Liver (tissue), 9 donors: Measurements from ENCODE around the gene RTN4IP1. TPM values are rescaled to one million over a fixed set of nuclear protein-coding genes. Genes with fewer than 3 reads are reported as not detected.

ENCODE experiments used
- DNase-seq: peaks from one replicate; pipeline ENCODE4 v3.0.0-alpha.2; 2017; ENCODE audit warnings: low spot score
- H3K27ac ChIP-seq, 2 donors: one replicate each; pipeline ENCODE4 v1.7.0; 2013; ENCODE audit warnings: inconsistent platforms in 2 of 2, low read length in 2 of 2, control low read depth in 1 of 2, low read depth in 1 of 2, mild to moderate bottlenecking in 1 of 2
- H3K27me3 ChIP-seq, 4 donors: one replicate each; pipeline versions ENCODE4 v1.6.1 to v1.7.0; 2013; ENCODE audit warnings: low read length in 3 of 4, inconsistent platforms in 1 of 4, mild to moderate bottlenecking in 1 of 4, moderate library complexity in 1 of 4; ENCODE audit not compliant: control insufficient read depth in 4 of 4, insufficient read depth in 4 of 4
- H3K36me3 ChIP-seq, 4 donors: one replicate each; pipeline versions ENCODE4 v1.6.1 to v1.7.0; 2013; ENCODE audit warnings: low read length in 3 of 4, mild to moderate bottlenecking in 3 of 4, low read depth in 1 of 4, moderate library complexity in 1 of 4; ENCODE audit not compliant: control insufficient read depth in 4 of 4, insufficient read depth in 3 of 4
- H3K4me1 ChIP-seq, 4 donors: one replicate each; pipeline versions ENCODE4 v1.6.1 to v1.7.0; 2013; ENCODE audit warnings: low read length in 3 of 4, mild to moderate bottlenecking in 3 of 4, moderate library complexity in 1 of 4; ENCODE audit not compliant: control insufficient read depth in 4 of 4, insufficient read depth in 4 of 4
- H3K4me3 ChIP-seq, 3 donors: one replicate each; pipeline versions ENCODE4 v1.6.1 to v1.7.0; 2013; ENCODE audit warnings: low read length in 3 of 3, control low read depth in 1 of 3, low read depth in 1 of 3, mild to moderate bottlenecking in 1 of 3
- H3K9ac ChIP-seq, 2 donors: one replicate each; pipeline ENCODE4 v1.7.0; 2013; ENCODE audit warnings: low read length in 2 of 2, mild to moderate bottlenecking in 2 of 2, moderate library complexity in 2 of 2, control low read depth in 1 of 2, low read depth in 1 of 2
- H3K9me3 ChIP-seq, 4 donors: one replicate each; pipeline versions ENCODE4 v1.6.1 to v1.7.0; 2013; ENCODE audit warnings: low read length in 3 of 4; ENCODE audit not compliant: control insufficient read depth in 4 of 4
- EGR1 ChIP-seq, 2 donors: IDR thresholded peaks; 2 replicates each; pipeline ENCODE4 v1.6.1; 2016 to 2018; ENCODE audit warnings: antibody characterized with exemption in 2 of 2, low read depth in 2 of 2
- FOXA1 ChIP-seq: IDR thresholded peaks from 2 replicates; pipeline ENCODE4 v1.6.1; 2016; ENCODE audit warnings: antibody characterized with exemption
- FOXA2 ChIP-seq: IDR thresholded peaks from 2 replicates; pipeline ENCODE4 v1.6.1; 2016; ENCODE audit warnings: antibody characterized with exemption
- GABPA ChIP-seq, 2 donors: IDR thresholded peaks in 1 of 2; conservative IDR thresholded peaks in 1 of 2; 2 replicates each; pipeline ENCODE4 v1.6.1; 2016; ENCODE audit warnings: antibody characterized with exemption in 2 of 2, mild to moderate bottlenecking in 1 of 2, moderate library complexity in 1 of 2
- HNF4A ChIP-seq, 2 donors: conservative IDR thresholded peaks; 2 replicates each; pipeline ENCODE4 v1.6.1; 2016; ENCODE audit warnings: antibody characterized with exemption in 2 of 2, mild to moderate bottlenecking in 2 of 2
- HNF4G ChIP-seq: IDR thresholded peaks from 2 replicates; pipeline ENCODE4 v1.6.1; 2016; ENCODE audit warnings: antibody characterized with exemption
- JUND ChIP-seq, 2 donors: IDR thresholded peaks; 2 replicates each; pipeline ENCODE4 v1.6.1; 2016; ENCODE audit warnings: antibody characterized with exemption in 2 of 2
- NR2F2 ChIP-seq: IDR thresholded peaks from 2 replicates; pipeline ENCODE4 v1.6.1; 2016; ENCODE audit warnings: antibody characterized with exemption
- RAD21 ChIP-seq, 2 donors: IDR thresholded peaks; 2 replicates each; pipeline ENCODE4 v1.6.1; 2016; ENCODE audit warnings: antibody characterized with exemption in 2 of 2, mild to moderate bottlenecking in 2 of 2
- RXRA ChIP-seq, 2 donors: IDR thresholded peaks; 2 replicates each; pipeline ENCODE4 v1.6.1; 2017 to 2018; ENCODE audit warnings: antibody characterized with exemption in 2 of 2, mild to moderate bottlenecking in 1 of 2
- SP1 ChIP-seq: IDR thresholded peaks from 2 replicates; pipeline ENCODE4 v1.6.1; 2018; ENCODE audit warnings: antibody characterized with exemption, mild to moderate bottlenecking
- TAF1 ChIP-seq: conservative IDR thresholded peaks from 2 replicates; pipeline ENCODE4 v1.6.1; 2016; ENCODE audit warnings: antibody characterized with exemption, mild to moderate bottlenecking
- WGBS: extraction: QIAGEN DNeasy Blood & Tissue Kit; methylation state at CpG from one replicate; pipeline ENCODE4 v1.1.7; 2013; 5-methylcytosine and 5-hydroxymethylcytosine counted together
- polyA plus RNA-seq, 2 donors: library from polyadenylated mRNA; stranded (reverse) in 1 of 2; unstranded in 1 of 2; fragments of 200-250 nt in 1 of 2; fragments of >200 nt in 1 of 2; fragmentation: Nextera tagmentation in 1 of 2; extraction: Ambion mirVana in 1 of 2; gene quantifications; one replicate each; pipeline versions ENCODE4 v1.2.1 to v1.2.3, GENCODE V29; 2013 to 2015
- total RNA-seq, 2 donors: library from RNA; depleted of rRNA; stranded (reverse); fragments of >200 nt; gene quantifications; one replicate each; pipeline ENCODE4 v1.2.3, GENCODE V29; 2014
- TF ChIP-seq, protein P1 (sequence below): fragments of 150-350 bp; IDR thresholded peaks from 2 replicates; pipeline ENCODE4 v1.5.1; 2017; ENCODE audit warnings: improper control_type of control experiment, low read depth, low read length; ENCODE audit not compliant: missing input control
- TF ChIP-seq, protein P2 (sequence below): IDR thresholded peaks from 2 replicates; pipeline ENCODE4 v1.6.1; 2016; ENCODE audit warnings: antibody characterized with exemption, mild to moderate bottlenecking
- TF ChIP-seq, protein P3 (sequence below): IDR thresholded peaks from 2 replicates; pipeline ENCODE4 v1.6.1; 2016; ENCODE audit warnings: antibody characterized with exemption
- TF ChIP-seq, protein P4 (sequence below): IDR thresholded peaks from 2 replicates; pipeline ENCODE4 v1.6.1; 2016; ENCODE audit warnings: antibody characterized with exemption
- donor health status: healthy.
- donor health status: healthy.
- donor health status: healthy.
- donor health status: healthy.
- donor health status: healthy.

RTN4IP1 gene
- total and polyA plus RNA-seq, 4 donors: 3.7 to 6.9 (median 4.6) TPM

DNA sequence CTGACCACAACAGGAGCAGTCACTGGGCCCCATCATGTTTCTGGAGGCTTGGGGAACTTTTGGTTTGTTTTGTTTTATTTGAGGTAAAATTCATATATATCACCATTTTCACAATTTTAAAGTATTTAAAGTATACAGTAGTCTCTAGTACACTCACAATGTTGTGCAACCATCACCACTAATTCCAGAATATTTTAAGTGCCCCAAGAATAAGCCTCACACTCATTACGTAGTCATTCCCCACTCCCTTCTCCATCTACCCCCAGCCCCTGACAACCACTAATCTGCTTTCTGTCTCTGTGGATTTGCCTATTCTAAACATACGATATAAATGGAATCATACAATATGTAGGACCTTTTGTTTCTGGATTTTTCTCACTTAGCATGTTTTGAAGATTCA, 29.0 kb downstream of the RTN4IP1 start:
- Histone ChIP-seq H3K4me3 (no peak overlapping the region), H3K36me3 (peaks cover 0 to 5% (median 0%) of the 10 kb centered on the region in 4 donors), H3K4me1 (no peaks in the 10 kb centered on the region), H3K27ac (no peak overlapping the region), H3K27me3 (no peaks in the 10 kb centered on the region), H3K9ac (no peak overlapping the region), H3K9me3 (no peaks in the 10 kb centered on the region)
- DNase-seq: no peak
- 98% methylated on average over 2 of the region's 2 CpGs for WGBS
- TF ChIP-seq RAD21 (IDR thresholded peaks at IDR 0.05) (no peak), GABPA (IDR thresholded peaks at IDR 0.05 in 1 of 2, conservative IDR thresholded peaks at IDR 0.05 in 1 of 2) (no peak), RXRA (IDR thresholded peaks at IDR 0.05) (no peak)
- TF ChIP-seq, protein P1, sequence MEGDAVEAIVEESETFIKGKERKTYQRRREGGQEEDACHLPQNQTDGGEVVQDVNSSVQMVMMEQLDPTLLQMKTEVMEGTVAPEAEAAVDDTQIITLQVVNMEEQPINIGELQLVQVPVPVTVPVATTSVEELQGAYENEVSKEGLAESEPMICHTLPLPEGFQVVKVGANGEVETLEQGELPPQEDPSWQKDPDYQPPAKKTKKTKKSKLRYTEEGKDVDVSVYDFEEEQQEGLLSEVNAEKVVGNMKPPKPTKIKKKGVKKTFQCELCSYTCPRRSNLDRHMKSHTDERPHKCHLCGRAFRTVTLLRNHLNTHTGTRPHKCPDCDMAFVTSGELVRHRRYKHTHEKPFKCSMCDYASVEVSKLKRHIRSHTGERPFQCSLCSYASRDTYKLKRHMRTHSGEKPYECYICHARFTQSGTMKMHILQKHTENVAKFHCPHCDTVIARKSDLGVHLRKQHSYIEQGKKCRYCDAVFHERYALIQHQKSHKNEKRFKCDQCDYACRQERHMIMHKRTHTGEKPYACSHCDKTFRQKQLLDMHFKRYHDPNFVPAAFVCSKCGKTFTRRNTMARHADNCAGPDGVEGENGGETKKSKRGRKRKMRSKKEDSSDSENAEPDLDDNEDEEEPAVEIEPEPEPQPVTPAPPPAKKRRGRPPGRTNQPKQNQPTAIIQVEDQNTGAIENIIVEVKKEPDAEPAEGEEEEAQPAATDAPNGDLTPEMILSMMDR: no peak

DNA sequence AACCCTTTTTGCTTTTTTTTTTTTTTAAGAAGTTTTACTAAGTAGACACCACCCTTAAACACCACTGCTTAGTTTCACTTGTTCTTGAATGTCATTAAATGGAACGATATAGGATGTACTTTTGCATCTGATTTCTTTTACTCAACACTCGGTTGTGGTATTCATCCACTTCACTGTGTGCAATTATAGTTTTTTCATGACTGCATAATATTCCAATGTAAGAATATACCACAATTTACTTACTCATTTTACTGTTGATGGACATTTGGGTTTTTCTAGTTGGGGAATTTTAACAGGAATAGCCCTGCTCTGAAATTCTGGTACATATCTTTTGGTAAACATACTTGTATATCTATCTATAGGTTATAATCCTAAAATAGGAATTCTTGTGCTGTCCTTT, 29.9 kb downstream of the RTN4IP1 start:
- TF ChIP-seq SP1: no peak
- TF ChIP-seq TAF1: no peak
- no peak for TF ChIP-seq JUND (IDR thresholded peaks at IDR 0.05)
- no peak for TF ChIP-seq FOXA1
- TF ChIP-seq FOXA2: no peak
- TF ChIP-seq, protein P2, sequence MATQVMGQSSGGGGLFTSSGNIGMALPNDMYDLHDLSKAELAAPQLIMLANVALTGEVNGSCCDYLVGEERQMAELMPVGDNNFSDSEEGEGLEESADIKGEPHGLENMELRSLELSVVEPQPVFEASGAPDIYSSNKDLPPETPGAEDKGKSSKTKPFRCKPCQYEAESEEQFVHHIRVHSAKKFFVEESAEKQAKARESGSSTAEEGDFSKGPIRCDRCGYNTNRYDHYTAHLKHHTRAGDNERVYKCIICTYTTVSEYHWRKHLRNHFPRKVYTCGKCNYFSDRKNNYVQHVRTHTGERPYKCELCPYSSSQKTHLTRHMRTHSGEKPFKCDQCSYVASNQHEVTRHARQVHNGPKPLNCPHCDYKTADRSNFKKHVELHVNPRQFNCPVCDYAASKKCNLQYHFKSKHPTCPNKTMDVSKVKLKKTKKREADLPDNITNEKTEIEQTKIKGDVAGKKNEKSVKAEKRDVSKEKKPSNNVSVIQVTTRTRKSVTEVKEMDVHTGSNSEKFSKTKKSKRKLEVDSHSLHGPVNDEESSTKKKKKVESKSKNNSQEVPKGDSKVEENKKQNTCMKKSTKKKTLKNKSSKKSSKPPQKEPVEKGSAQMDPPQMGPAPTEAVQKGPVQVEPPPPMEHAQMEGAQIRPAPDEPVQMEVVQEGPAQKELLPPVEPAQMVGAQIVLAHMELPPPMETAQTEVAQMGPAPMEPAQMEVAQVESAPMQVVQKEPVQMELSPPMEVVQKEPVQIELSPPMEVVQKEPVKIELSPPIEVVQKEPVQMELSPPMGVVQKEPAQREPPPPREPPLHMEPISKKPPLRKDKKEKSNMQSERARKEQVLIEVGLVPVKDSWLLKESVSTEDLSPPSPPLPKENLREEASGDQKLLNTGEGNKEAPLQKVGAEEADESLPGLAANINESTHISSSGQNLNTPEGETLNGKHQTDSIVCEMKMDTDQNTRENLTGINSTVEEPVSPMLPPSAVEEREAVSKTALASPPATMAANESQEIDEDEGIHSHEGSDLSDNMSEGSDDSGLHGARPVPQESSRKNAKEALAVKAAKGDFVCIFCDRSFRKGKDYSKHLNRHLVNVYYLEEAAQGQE: no peak
- no peak for TF ChIP-seq RXRA (IDR thresholded peaks at IDR 0.05)
- no peak for TF ChIP-seq NR2F2
- TF ChIP-seq, protein P1: no peak
- no peak for TF ChIP-seq HNF4A (conservative IDR thresholded peaks at IDR 0.05)
- no peak for TF ChIP-seq HNF4G
- TF ChIP-seq RAD21 (IDR thresholded peaks at IDR 0.05): no peak
- TF ChIP-seq EGR1 (IDR thresholded peaks at IDR 0.05; ENCODE audit: low read depth in 2 of 2): no peak
- TF ChIP-seq, protein P3, sequence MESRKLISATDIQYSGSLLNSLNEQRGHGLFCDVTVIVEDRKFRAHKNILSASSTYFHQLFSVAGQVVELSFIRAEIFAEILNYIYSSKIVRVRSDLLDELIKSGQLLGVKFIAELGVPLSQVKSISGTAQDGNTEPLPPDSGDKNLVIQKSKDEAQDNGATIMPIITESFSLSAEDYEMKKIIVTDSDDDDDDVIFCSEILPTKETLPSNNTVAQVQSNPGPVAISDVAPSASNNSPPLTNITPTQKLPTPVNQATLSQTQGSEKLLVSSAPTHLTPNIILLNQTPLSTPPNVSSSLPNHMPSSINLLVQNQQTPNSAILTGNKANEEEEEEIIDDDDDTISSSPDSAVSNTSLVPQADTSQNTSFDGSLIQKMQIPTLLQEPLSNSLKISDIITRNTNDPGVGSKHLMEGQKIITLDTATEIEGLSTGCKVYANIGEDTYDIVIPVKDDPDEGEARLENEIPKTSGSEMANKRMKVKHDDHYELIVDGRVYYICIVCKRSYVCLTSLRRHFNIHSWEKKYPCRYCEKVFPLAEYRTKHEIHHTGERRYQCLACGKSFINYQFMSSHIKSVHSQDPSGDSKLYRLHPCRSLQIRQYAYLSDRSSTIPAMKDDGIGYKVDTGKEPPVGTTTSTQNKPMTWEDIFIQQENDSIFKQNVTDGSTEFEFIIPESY: no peak
- TF ChIP-seq, protein P4, sequence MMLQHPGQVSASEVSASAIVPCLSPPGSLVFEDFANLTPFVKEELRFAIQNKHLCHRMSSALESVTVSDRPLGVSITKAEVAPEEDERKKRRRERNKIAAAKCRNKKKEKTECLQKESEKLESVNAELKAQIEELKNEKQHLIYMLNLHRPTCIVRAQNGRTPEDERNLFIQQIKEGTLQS: no peak
- DNase-seq: no peak
- WGBS: 82% methylated on average over 2 of the region's 2 CpGs
- H3K27ac ChIP-seq: no peak overlapping the region
- H3K27me3 ChIP-seq: no peaks in the 10 kb centered on the region
- H3K4me1 ChIP-seq: no peaks in the 10 kb centered on the region
- H3K36me3 ChIP-seq: peaks cover 0 to 5% (median 0%) of the 10 kb centered on the region in 4 donors
- H3K4me3 ChIP-seq: no peak overlapping the region
- no peaks in the 10 kb centered on the region for H3K9me3 ChIP-seq
- H3K9ac ChIP-seq: no peak overlapping the region
